Measurements from ENCODE around the gene ARHGAP24. TPM values are rescaled to one million over a fixed set of nuclear protein-coding genes. Genes with fewer than 3 reads are reported as not detected.

ARHGAP24 gene
- total RNA-seq, 1 experiment from 2014 or later, result 17.4 TPM

GRCh38 chr4:85570388-85570787 is 95.4 kb downstream of the ARHGAP24 start:
- TF ChIP-seq TCF7L2 (IDR thresholded peaks at IDR 0.05; ENCODE audit: low read depth, low read length) (no peak), SIN3A (IDR thresholded peaks at IDR 0.05; ENCODE audit: borderline replicate concordance, insufficient read depth, low read depth, low read length) (no peak), REST (IDR thresholded peaks at IDR 0.05; ENCODE audit: insufficient read depth in 1 of 2, low read depth in 2 of 2, low read length in 1 of 2) (no peak), POLR2AphosphoS5 (IDR thresholded peaks at IDR 0.05; ENCODE audit: low read depth, low read length) (no peak)
- ChIA-PET CTCF (no interaction called here), POLR2A (no interaction called here)
- Histone ChIP-seq H3K36me3 (ENCODE audit: control insufficient read depth, insufficient read depth, low read length) (no peaks in the 10 kb centered on the region; the same call in 1 of the 2 replicates), H3K4me1 (ENCODE audit: control insufficient read depth, insufficient read depth, low read length) (no peaks in the 10 kb centered on the region), H3K27me3 (ENCODE audit: control insufficient read depth, insufficient read depth, low read length) (no peaks in the 10 kb centered on the region), H3K9me3 (ENCODE audit: control insufficient read depth, insufficient read depth, low read depth, low read length) (no peaks in the 10 kb centered on the region), H3K4me3 (ENCODE audit: low read depth in 2 of 2, low read length in 2 of 2) (no peak overlapping the region), H3K27ac (ENCODE audit: low read length) (no peak overlapping the region)
- in situ Hi-C loops (cut with HindIII; ENCODE audit: low pct_unique_long_range_greater_than_20kb, low sequenced_read_pairs), result no loop called here
- intact Hi-C loops (cut with micrococcal nuclease; ENCODE audit: unreplicated experiment), result no loop called here
- DNase-seq (ENCODE audit: low read depth, low spot score) (no peak), ATAC-seq (no peak)
- no TSS peak for BruUV-seq (replicated peaks)

GRCh38 chr4:85571008-85571407 is 96.1 kb downstream of the ARHGAP24 start:
- ATAC-seq (no peak), DNase-seq (ENCODE audit: low read depth, low spot score) (no peak)
- no peak overlapping the region; the same call in 1 of the 2 replicates for H3K27ac ChIP-seq (ENCODE audit: low read length)
- H3K4me3 ChIP-seq (ENCODE audit: low read depth in 2 of 2, low read length in 2 of 2), result no peak overlapping the region
- no TSS peak for BruUV-seq (replicated peaks)
- intact Hi-C loops (cut with micrococcal nuclease; ENCODE audit: unreplicated experiment), result no loop called here
- no peaks in the 10 kb centered on the region for H3K4me1 ChIP-seq (ENCODE audit: control insufficient read depth, insufficient read depth, low read length)
- no peaks in the 10 kb centered on the region; the same call in 1 of the 2 replicates for H3K36me3 ChIP-seq (ENCODE audit: control insufficient read depth, insufficient read depth, low read length)
- in situ Hi-C loops (cut with HindIII; ENCODE audit: low pct_unique_long_range_greater_than_20kb, low sequenced_read_pairs), result no loop called here
- ChIA-PET CTCF (no interaction called here), POLR2A (no interaction called here)
- no peaks in the 10 kb centered on the region for H3K27me3 ChIP-seq (ENCODE audit: control insufficient read depth, insufficient read depth, low read length)
- H3K9me3 ChIP-seq (ENCODE audit: control insufficient read depth, insufficient read depth, low read depth, low read length), result no peaks in the 10 kb centered on the region
- no peak for TF ChIP-seq REST (IDR thresholded peaks at IDR 0.05; ENCODE audit: insufficient read depth in 1 of 2, low read depth in 2 of 2, low read length in 1 of 2)
- no peak for TF ChIP-seq CTCF (IDR thresholded peaks at IDR 0.05)
- no peak for TF ChIP-seq TCF7L2 (IDR thresholded peaks at IDR 0.05; ENCODE audit: low read depth, low read length)
- TF ChIP-seq SIN3A (IDR thresholded peaks at IDR 0.05; ENCODE audit: borderline replicate concordance, insufficient read depth, low read depth, low read length), result no peak
- no peak for TF ChIP-seq POLR2AphosphoS5 (IDR thresholded peaks at IDR 0.05; ENCODE audit: low read depth, low read length)
